SU-DHL-6 (cell line): ENCODE measurements around the gene SLC19A1.

ENCODE experiments used
- EZH2phosphoT487 ChIP-seq: fragments of 200-600 bp; sonication (generic), shearing (Covaris generic); conservative IDR thresholded peaks from 2 replicates; pipeline ENCODE4 v1.6.1; 2018; ENCODE audit warnings: mild to moderate bottlenecking, antibody characterized with exemption, low read length, moderate library complexity, mixed read lengths
- TF ChIP-seq, protein P1 (sequence below): fragments of 200-600 bp; sonication (generic); IDR thresholded peaks from one replicate; pipeline ENCODE4 v1.5.1; 2017; ENCODE audit warnings: antibody characterized with exemption, mild to moderate bottlenecking, low read length, moderate library complexity; ENCODE audit not compliant: insufficient read depth, poor library complexity, severe bottlenecking

DNA sequence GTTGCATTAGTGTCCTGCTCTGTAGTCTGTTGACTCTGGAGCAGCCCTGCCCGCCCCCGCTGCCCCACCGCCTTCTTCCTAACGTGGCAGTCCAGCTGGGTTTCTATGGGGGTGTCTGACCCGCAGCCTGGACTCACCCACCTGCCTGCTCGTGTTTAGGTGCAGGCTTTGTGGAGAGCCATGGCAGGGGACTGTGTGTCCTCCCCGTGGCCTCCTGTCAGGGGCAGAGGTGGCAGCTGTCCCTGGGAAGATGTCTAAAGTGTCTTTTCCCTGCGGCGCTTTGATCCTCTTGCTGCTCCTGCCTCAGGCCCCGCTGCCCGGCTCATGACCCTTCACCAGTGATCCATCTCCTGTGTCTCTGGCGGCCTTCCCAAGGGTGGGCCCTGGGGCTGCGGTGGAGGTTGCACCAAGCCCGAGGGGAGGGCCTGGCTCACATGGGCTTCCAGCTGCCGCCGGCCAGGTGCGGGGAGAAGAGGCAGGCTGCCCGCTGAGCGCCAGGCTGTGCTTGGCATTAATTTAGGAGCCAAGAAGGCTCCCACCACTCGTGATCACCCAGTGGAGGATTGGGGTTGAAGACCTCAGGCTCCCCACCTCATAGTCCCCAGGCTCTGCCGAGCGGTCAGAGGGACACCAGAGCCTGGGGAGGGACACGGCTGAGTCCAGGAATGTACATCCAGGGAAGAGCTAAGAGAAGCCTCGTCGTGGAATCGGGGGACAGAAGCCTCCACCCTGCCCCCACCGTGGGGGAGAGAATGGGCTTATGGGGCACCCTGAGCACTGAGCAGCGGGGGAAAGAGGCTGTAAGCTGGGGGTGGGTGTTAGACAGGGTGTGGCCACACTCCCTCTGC lies 93.2 kb downstream of the SLC19A1 start:
- TF ChIP-seq, protein P1, sequence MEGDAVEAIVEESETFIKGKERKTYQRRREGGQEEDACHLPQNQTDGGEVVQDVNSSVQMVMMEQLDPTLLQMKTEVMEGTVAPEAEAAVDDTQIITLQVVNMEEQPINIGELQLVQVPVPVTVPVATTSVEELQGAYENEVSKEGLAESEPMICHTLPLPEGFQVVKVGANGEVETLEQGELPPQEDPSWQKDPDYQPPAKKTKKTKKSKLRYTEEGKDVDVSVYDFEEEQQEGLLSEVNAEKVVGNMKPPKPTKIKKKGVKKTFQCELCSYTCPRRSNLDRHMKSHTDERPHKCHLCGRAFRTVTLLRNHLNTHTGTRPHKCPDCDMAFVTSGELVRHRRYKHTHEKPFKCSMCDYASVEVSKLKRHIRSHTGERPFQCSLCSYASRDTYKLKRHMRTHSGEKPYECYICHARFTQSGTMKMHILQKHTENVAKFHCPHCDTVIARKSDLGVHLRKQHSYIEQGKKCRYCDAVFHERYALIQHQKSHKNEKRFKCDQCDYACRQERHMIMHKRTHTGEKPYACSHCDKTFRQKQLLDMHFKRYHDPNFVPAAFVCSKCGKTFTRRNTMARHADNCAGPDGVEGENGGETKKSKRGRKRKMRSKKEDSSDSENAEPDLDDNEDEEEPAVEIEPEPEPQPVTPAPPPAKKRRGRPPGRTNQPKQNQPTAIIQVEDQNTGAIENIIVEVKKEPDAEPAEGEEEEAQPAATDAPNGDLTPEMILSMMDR, result no peak
- no peak for TF ChIP-seq EZH2phosphoT487
